Iris pigment epithelial cell (primary cell): ENCODE measurements around the gene PPP1R10.
"Not testable (repeated sequence)": the region's sequence is repeated elsewhere in the genome, so short reads cannot be mapped to it uniquely, and the experiment has no call there.

Experiments used
- DNase-seq: peaks from one replicate; pipeline ENCODE4 v3.0.0-alpha.2; 2011; ENCODE audit warnings: low read depth

The PPP1R10 gene

GRCh38 chr6:30616811-30617564 is at the start of gene PPP1R10:
TSS of gene PPP1R10 (minus strand) at chr6:30617243. CDS start at chr6:30609944, 7,299 bp downstream.
- peak; percentile 100 for DNase-seq

- DNase-seq, result peak; percentile 65
Observed at GRCh38 chr6:30666300-30666699, 49.3 kb upstream of the PPP1R10 start.

- no peak for DNase-seq
Observed at GRCh38 chr6:30664994-30665767, 48.1 kb upstream of the PPP1R10 start.

- not testable (repeated sequence) for DNase-seq
Observed at GRCh38 chr6:30657922-30658321, 40.9 kb upstream of the PPP1R10 start.

GRCh38 chr6:30657454-30657853 is 40.4 kb upstream of the PPP1R10 start:
- no peak for DNase-seq

GRCh38 chr6:30656513-30656912 is 39.5 kb upstream of the PPP1R10 start:
- no peak for DNase-seq

- no peak for DNase-seq
Observed at GRCh38 chr6:30655743-30656094, 38.7 kb upstream of the PPP1R10 start.

- no peak for DNase-seq
Observed at GRCh38 chr6:30654798-30655742, 38.0 kb upstream of the PPP1R10 start.

- DNase-seq, result no peak
Observed at GRCh38 chr6:30651143-30651542, 34.1 kb upstream of the PPP1R10 start.

GRCh38 chr6:30647242-30648116 is 30.4 kb upstream of the PPP1R10 start:
- peak; percentile 46 for DNase-seq

GRCh38 chr6:30646450-30647241 is 29.6 kb upstream of the PPP1R10 start, which contains the start of gene C6orf136:
TSS of gene C6orf136 (plus strand) at chr6:30647133. CDS start at chr6:30647232, 99 bp downstream.
- DNase-seq, result peak; percentile 91

GRCh38 chr6:30645989-30646388 is 28.9 kb upstream of the PPP1R10 start:
- no peak for DNase-seq

GRCh38 chr6:30644769-30645168 is 27.7 kb upstream of the PPP1R10 start:
- DNase-seq, result no peak

- no peak for DNase-seq
Observed at GRCh38 chr6:30643656-30644055, 26.6 kb upstream of the PPP1R10 start.

- no peak for DNase-seq
Observed at GRCh38 chr6:30641048-30641447, 24.0 kb upstream of the PPP1R10 start.

GRCh38 chr6:30640481-30640880 is 23.4 kb upstream of the PPP1R10 start:
- no peak for DNase-seq

- no peak for DNase-seq
Observed at GRCh38 chr6:30635834-30636233, 18.8 kb upstream of the PPP1R10 start.

GRCh38 chr6:30626484-30627366 is 9.7 kb upstream of the PPP1R10 start, which contains the start of gene ATAT1:
TSS of gene ATAT1 (plus strand) at chr6:30626874.
- DNase-seq, result peak; percentile 76

GRCh38 chr6:30625511-30625910 is 8.5 kb upstream of the PPP1R10 start:
- DNase-seq, result no peak
